HEK293 (cell line): Measurements from ENCODE around the gene MBD3L3.

Experiments
- CTCF ChIP-seq: fragments of 450-650 bp; formaldehyde crosslinking; IDR thresholded peaks from 2 replicates; pipeline ENCODE4 v1.5.1; 2016; ENCODE audit warnings: missing biosample characterization, missing genetic modification characterization
- GLI2 ChIP-seq: fragments of 450-650 bp; formaldehyde crosslinking; IDR thresholded peaks from 2 replicates; pipeline ENCODE4; 2017; ENCODE audit warnings: missing biosample characterization, missing genetic modification characterization, low read depth, borderline replicate concordance
- SP2 ChIP-seq: fragments of 450-650 bp; formaldehyde crosslinking; IDR thresholded peaks from 2 replicates; pipeline ENCODE4 v1.5.1; 2016; ENCODE audit warnings: missing biosample characterization, missing genetic modification characterization
- YY2 ChIP-seq: fragments of 450-650 bp; formaldehyde crosslinking; IDR thresholded peaks from 2 replicates; pipeline ENCODE4 v1.5.1; 2016; ENCODE audit warnings: missing biosample characterization, missing genetic modification characterization
- ZNF175 ChIP-seq: fragments of 450-650 bp; formaldehyde crosslinking; IDR thresholded peaks from 2 replicates; pipeline ENCODE4 v1.5.1; 2016; ENCODE audit warnings: missing biosample characterization, missing genetic modification characterization
- ZNF2 ChIP-seq: fragments of 450-650 bp; formaldehyde crosslinking; IDR thresholded peaks from 2 replicates; pipeline ENCODE4 v1.5.1; 2016; ENCODE audit warnings: missing biosample characterization, missing genetic modification characterization
- ZNF549 ChIP-seq: fragments of 450-650 bp; IDR thresholded peaks from 2 replicates; pipeline ENCODE4 v1.5.1; 2018; ENCODE audit warnings: missing biosample characterization, missing genetic modification characterization, mild to moderate bottlenecking, inconsistent platforms, moderate library complexity
- ZNF645 ChIP-seq: fragments of 450-650 bp; formaldehyde crosslinking; IDR thresholded peaks from 2 replicates; pipeline ENCODE4; 2016; ENCODE audit warnings: missing biosample characterization, missing genetic modification characterization
- ZNF664 ChIP-seq: fragments of 450-650 bp; formaldehyde crosslinking; IDR thresholded peaks from 2 replicates; pipeline ENCODE4 v1.5.1; 2016; ENCODE audit warnings: missing biosample characterization, missing genetic modification characterization
- ZNF670 ChIP-seq: fragments of 450-650 bp; formaldehyde crosslinking; IDR thresholded peaks from 2 replicates; pipeline ENCODE4 v1.5.1; 2016; ENCODE audit warnings: missing biosample characterization, missing genetic modification characterization, low read depth
- ZNF704 ChIP-seq: fragments of 450-650 bp; formaldehyde crosslinking; IDR thresholded peaks from 2 replicates; pipeline ENCODE4 v1.5.1; 2016; ENCODE audit warnings: missing biosample characterization, missing genetic modification characterization
- ZNF843 ChIP-seq: fragments of 450-650 bp; formaldehyde crosslinking; IDR thresholded peaks from 2 replicates; pipeline ENCODE4 v1.5.1; 2016; ENCODE audit warnings: missing biosample characterization, missing genetic modification characterization
- ZSCAN5A ChIP-seq: fragments of 450-650 bp; formaldehyde crosslinking; IDR thresholded peaks from 2 replicates; pipeline ENCODE4 v1.5.1; 2016; ENCODE audit warnings: missing biosample characterization, missing genetic modification characterization

DNA sequence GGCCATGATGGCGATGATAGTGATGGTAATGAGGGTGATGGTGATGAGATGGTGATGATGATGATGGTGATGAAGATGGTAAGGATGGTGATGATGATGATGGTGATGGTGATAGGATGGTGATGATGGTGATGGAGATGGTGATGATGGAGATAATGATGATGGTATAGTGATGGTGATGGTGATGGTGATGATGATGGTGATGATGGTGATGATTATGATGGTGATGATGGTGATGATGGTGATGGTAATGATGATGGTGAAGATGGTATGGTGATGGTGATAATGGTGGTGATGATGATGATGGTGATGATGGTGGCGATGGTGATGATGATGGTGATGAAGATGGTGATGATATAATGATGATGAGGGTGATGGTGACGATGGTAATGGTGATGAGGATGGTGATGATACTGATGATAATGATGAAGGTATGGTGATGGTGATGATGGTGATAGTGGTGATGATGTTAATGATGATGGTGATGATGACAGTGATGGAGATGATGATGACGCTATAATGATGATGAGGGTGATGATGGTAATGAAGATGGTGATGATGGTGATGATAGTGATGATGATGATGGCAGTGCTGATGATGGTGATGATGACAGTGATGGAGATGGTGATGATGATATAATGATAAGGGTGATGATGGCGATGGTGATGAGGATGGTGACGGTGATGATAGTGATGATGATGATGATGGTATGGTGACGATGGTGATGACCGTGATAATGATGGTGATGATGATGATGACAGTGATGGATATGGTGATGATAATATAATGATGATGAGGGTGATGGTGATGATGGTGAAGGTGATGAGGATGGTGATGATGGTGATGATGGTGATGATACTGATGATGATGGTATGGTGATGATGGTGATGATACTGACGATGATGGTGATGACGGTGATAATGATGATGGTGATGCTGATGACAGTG is 48.5 kb upstream of the MBD3L3 start:
- TF ChIP-seq CTCF (tag by site-specific recombination) (no peak), ZSCAN5A (tag by site-specific recombination) (0 out of 2 replicates have a peak, but pooled peaks have one; percentile 52), ZNF549 (no peak), SP2 (tag by site-specific recombination) (no peak), ZNF670 (tag by site-specific recombination) (peak; percentile 71; the same call in 1 of the 2 replicates), ZNF843 (tag by site-specific recombination) (no peak), ZNF175 (no peak), GLI2 (no peak), YY2 (tag by site-specific recombination) (no peak), ZNF645 (tag by site-specific recombination) (no peak), ZNF664 (no peak), ZNF2 (no peak), ZNF704 (tag by site-specific recombination) (no peak)
